Testis (tissue), 2 donors: ENCODE data around the gene NEO1.

Source experiments
- POLR2A ChIP-seq: fragments of 450-650 bp; IDR thresholded peaks from one replicate; pipeline ENCODE4 v1.6.1; 2017; ENCODE audit warnings: antibody characterized with exemption, mild to moderate bottlenecking, moderate library complexity
- TF ChIP-seq, protein P1 (sequence below), 3 experiments: fragments of 450-650 bp in 2 of 3; fragments of 200-600 bp in 1 of 3; sonication (generic) in 1 of 3; IDR thresholded peaks; one replicate each; pipeline ENCODE4 v1.5.1; 2016 to 2019; ENCODE audit warnings: antibody characterized with exemption in 3 of 3, mild to moderate bottlenecking in 2 of 3, moderate library complexity in 1 of 3

DNA sequence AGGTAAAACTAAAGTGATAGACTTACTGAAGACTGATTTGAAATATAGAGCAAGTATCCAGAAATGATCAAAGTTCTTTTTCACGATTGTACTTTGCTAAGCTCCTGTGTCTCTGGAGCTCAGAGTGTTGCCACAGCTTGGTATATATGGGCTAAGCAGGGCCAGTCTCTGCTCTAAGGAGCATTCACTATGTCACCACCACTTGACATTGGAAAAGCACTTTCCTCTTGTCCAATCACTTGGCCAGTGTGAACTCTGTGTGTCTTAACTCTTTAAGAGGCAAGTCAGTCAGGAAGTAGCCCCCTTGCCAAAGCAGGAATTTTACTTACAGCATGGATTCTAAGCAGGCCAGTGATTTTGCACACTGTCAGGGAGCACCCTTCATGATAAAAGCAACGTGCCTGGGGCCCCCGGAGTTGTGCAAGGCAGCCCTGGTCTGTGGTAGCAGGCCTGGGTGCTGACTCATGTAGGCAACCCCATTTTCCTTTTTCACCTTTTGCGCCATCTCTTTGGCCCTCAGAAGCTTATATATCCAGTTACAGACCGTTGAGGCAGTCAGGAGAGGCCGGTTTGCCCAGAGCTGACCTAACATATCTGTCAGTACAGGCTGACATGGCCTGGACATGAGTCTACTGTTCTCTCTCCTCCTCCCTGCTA, 243.5 kb downstream of the NEO1 start:
- TF ChIP-seq, protein P1, sequence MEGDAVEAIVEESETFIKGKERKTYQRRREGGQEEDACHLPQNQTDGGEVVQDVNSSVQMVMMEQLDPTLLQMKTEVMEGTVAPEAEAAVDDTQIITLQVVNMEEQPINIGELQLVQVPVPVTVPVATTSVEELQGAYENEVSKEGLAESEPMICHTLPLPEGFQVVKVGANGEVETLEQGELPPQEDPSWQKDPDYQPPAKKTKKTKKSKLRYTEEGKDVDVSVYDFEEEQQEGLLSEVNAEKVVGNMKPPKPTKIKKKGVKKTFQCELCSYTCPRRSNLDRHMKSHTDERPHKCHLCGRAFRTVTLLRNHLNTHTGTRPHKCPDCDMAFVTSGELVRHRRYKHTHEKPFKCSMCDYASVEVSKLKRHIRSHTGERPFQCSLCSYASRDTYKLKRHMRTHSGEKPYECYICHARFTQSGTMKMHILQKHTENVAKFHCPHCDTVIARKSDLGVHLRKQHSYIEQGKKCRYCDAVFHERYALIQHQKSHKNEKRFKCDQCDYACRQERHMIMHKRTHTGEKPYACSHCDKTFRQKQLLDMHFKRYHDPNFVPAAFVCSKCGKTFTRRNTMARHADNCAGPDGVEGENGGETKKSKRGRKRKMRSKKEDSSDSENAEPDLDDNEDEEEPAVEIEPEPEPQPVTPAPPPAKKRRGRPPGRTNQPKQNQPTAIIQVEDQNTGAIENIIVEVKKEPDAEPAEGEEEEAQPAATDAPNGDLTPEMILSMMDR (IDR thresholded peaks at IDR 0.05), result no peak
- no peak for TF ChIP-seq POLR2A
